ENCODE data around the gene UNC5C. TPM values are rescaled to one million over a fixed set of nuclear protein-coding genes. Genes with fewer than 3 reads are reported as not detected.

The UNC5C gene
- total and polyA plus RNA-seq, 2 of the 4 experiments (the other 2 are of a cell fraction) = under 0.01 TPM

- no peak overlapping the region for H3K14ac ChIP-seq (replicated peaks; ENCODE audit: low read depth, low read length)
- no peaks in the 10 kb centered on the region; the same call in 1 of the 2 replicates for H3K4me1 ChIP-seq (ENCODE audit: control insufficient read depth, insufficient read depth, low read length)
- no peak overlapping the region for H3K4me3 ChIP-seq (ENCODE audit: insufficient read depth, low read depth, low read length)
- H4K20me1 ChIP-seq (ENCODE audit: insufficient read depth, low read length) = no peaks in the 10 kb centered on the region
- no peak overlapping the region for H3K18ac ChIP-seq (ENCODE audit: low read depth, low read length)
- H3K56ac ChIP-seq (ENCODE audit: extremely low read depth, insufficient read depth, low read length) = no peak overlapping the region
- H2BK20ac ChIP-seq (ENCODE audit: low read depth, low read length) = no peak overlapping the region
- H3K79me1 ChIP-seq (ENCODE audit: low read depth in 1 of 2, low read length in 2 of 2) = no peaks in the 10 kb centered on the region
- ChIA-PET POLR2A (ENCODE audit: unreplicated experiment) (no interaction called here), CTCF (interaction anchor here (0.6 to 2.4 kb wide), 7 partner anchors 8 to 118 kb away, joined by 3 to 12 read pairs (median 4); no protein-coding TSS in a partner anchor)
- peak; percentile 64 for ATAC-seq (ENCODE audit: low read depth)
- H4K8ac ChIP-seq (ENCODE audit: low read depth in 2 of 2, low read length in 2 of 2) = no peak overlapping the region
- no peak overlapping the region for H4K5ac ChIP-seq (ENCODE audit: low read depth, low read length)
- DNase-seq = peak; percentile 13
- H4K91ac ChIP-seq (ENCODE audit: insufficient read depth, low read depth, low read length) = no peak overlapping the region
- H2BK5ac ChIP-seq (ENCODE audit: low read depth, low read length, poor library complexity, severe bottlenecking) = no peak overlapping the region
- no peak overlapping the region for H2AFZ ChIP-seq (replicated peaks; ENCODE audit: low read length, poor library complexity)
- H3K27me3 ChIP-seq (ENCODE audit: control insufficient read depth, insufficient read depth, low read length) = no peaks in the 10 kb centered on the region
- no CpG with 5 or more reads among the region's 2 CpGs for WGBS, 2 experiments (ENCODE audit: extremely low coverage in 2 of 2, insufficient read length in 1 of 2)
- no peak overlapping the region for H3K4ac ChIP-seq (ENCODE audit: low read depth, low read length)
- in situ Hi-C loops (cut with MboI; ENCODE audit: low sequenced_read_pairs) = no loop called here
- H2AK9ac ChIP-seq (replicated peaks; ENCODE audit: low read depth, low read length, poor library complexity) = no peak overlapping the region
- H3K23ac ChIP-seq (ENCODE audit: low read depth, low read length) = no peak overlapping the region
- no peak overlapping the region for H3K27ac ChIP-seq (ENCODE audit: insufficient read depth, low read length)
- H2BK15ac ChIP-seq (ENCODE audit: low read depth, low read length) = no peak overlapping the region
- no peaks in the 10 kb centered on the region for H3K36me3 ChIP-seq (ENCODE audit: control insufficient read depth, insufficient read depth, low read length)
- H3K9me1 ChIP-seq (ENCODE audit: insufficient read depth, low read length) = no peaks in the 10 kb centered on the region
- dilution Hi-C loops (cut with HindIII; ENCODE audit: low sequenced_read_pairs, unreplicated experiment) = no loop called here
- no peaks in the 10 kb centered on the region for H3K9me3 ChIP-seq (ENCODE audit: control insufficient read depth, insufficient read depth, low read length)
- no peak overlapping the region for H2BK120ac ChIP-seq (ENCODE audit: low read depth, low read length)
- intact Hi-C loops (cut with micrococcal nuclease) = loop anchor here (10.0 kb wide), 1 partner anchor 345 kb away; no protein-coding TSS in a partner anchor
- no peak overlapping the region for H3K4me2 ChIP-seq (ENCODE audit: low read depth, low read length)
- H3K9ac ChIP-seq (ENCODE audit: low read depth, low read length) = no peak overlapping the region
- BruUV-seq (replicated peaks) = no TSS peak
- TF ChIP-seq RAD21 (IDR thresholded peaks at IDR 0.05; ENCODE audit: low read length) (peak; percentile 38), MXI1 (IDR thresholded peaks at IDR 0.05; ENCODE audit: borderline replicate concordance, low read depth, low read length) (no peak), CTCF (conservative IDR thresholded peaks at IDR 0.05; ENCODE audit: low read depth, low read length) (peak; percentile 50), MAFK (IDR thresholded peaks at IDR 0.05; ENCODE audit: low read depth, low read length) (no peak), SMC3 (IDR thresholded peaks at IDR 0.05; ENCODE audit: low read depth, low read length) (no peak)
- no peak overlapping the region for H2AK5ac ChIP-seq (ENCODE audit: low read depth, low read length)
Measured at GRCh38 chr4:95510145-95510544, 38.6 kb downstream of the UNC5C start.
